IPS-15b (cell line): ENCODE data around the gene TRAPPC5.

ENCODE experiments used
- H3K27me3 ChIP-seq: one replicate; pipeline ENCODE4 v1.6.1; 2013; ENCODE audit warnings: low read length; ENCODE audit not compliant: control insufficient read depth, insufficient read depth
- H3K36me3 ChIP-seq: one replicate; pipeline ENCODE4 v1.6.1; 2013; ENCODE audit warnings: low read length; ENCODE audit not compliant: control insufficient read depth, insufficient read depth
- H3K4me1 ChIP-seq: one replicate; pipeline ENCODE4 v1.6.1; 2013; ENCODE audit warnings: mild to moderate bottlenecking, low read length; ENCODE audit not compliant: control insufficient read depth, insufficient read depth
- H3K4me3 ChIP-seq: one replicate; pipeline ENCODE4 v1.5.1; 2013; ENCODE audit warnings: low read depth, low read length
- H3K9ac ChIP-seq: one replicate; pipeline ENCODE4 v1.6.1; 2013; ENCODE audit warnings: low read depth, mild to moderate bottlenecking, low read length
- H3K9me3 ChIP-seq: one replicate; pipeline ENCODE4 v1.6.1; 2013; ENCODE audit warnings: mild to moderate bottlenecking, low read length; ENCODE audit not compliant: control insufficient read depth, insufficient read depth

The TRAPPC5 gene

GRCh38 chr19:7648265-7649014, 32.2 kb upstream of the TRAPPC5 start:
- H3K4me3 ChIP-seq: no peak overlapping the region
- H3K27me3 ChIP-seq: peaks cover 9% of the 10 kb centered on the region
- peaks cover 8% of the 10 kb centered on the region for H3K36me3 ChIP-seq
- H3K4me1 ChIP-seq: no peaks in the 10 kb centered on the region
- H3K9me3 ChIP-seq: no peaks in the 10 kb centered on the region
- no peak overlapping the region for H3K9ac ChIP-seq

GRCh38 chr19:7650148-7650547, 30.5 kb upstream of the TRAPPC5 start:
- Histone ChIP-seq H3K27me3 (peaks cover 12% of the 10 kb centered on the region), H3K9me3 (no peaks in the 10 kb centered on the region), H3K36me3 (peaks cover 5% of the 10 kb centered on the region), H3K9ac (no peak overlapping the region), H3K4me1 (no peaks in the 10 kb centered on the region), H3K4me3 (no peak overlapping the region)

GRCh38 chr19:7652061-7652641, 28.5 kb upstream of the TRAPPC5 start:
- H3K4me3 ChIP-seq: peak overlapping the region; percentile 26
- H3K4me1 ChIP-seq: no peaks in the 10 kb centered on the region
- no peak overlapping the region for H3K9ac ChIP-seq
- H3K36me3 ChIP-seq: no peaks in the 10 kb centered on the region
- no peaks in the 10 kb centered on the region for H3K9me3 ChIP-seq
- H3K27me3 ChIP-seq: peaks cover 12% of the 10 kb centered on the region

GRCh38 chr19:7654401-7654800, 26.2 kb upstream of the TRAPPC5 start:
- H3K9me3 ChIP-seq: no peaks in the 10 kb centered on the region
- H3K27me3 ChIP-seq: peaks cover 12% of the 10 kb centered on the region
- no peak overlapping the region for H3K4me3 ChIP-seq
- no peaks in the 10 kb centered on the region for H3K4me1 ChIP-seq
- no peak overlapping the region for H3K9ac ChIP-seq
- no peaks in the 10 kb centered on the region for H3K36me3 ChIP-seq

GRCh38 chr19:7655581-7655980, 25.1 kb upstream of the TRAPPC5 start:
- H3K4me1 ChIP-seq: no peaks in the 10 kb centered on the region
- H3K4me3 ChIP-seq: no peak overlapping the region
- no peaks in the 10 kb centered on the region for H3K9me3 ChIP-seq
- peaks cover 12% of the 10 kb centered on the region for H3K27me3 ChIP-seq
- H3K9ac ChIP-seq: no peak overlapping the region
- H3K36me3 ChIP-seq: no peaks in the 10 kb centered on the region

- no peak overlapping the region for H3K4me3 ChIP-seq
- H3K36me3 ChIP-seq: no peaks in the 10 kb centered on the region
- H3K27me3 ChIP-seq: peaks cover 8% of the 10 kb centered on the region
- no peaks in the 10 kb centered on the region for H3K4me1 ChIP-seq
- H3K9ac ChIP-seq: no peak overlapping the region
- H3K9me3 ChIP-seq: no peaks in the 10 kb centered on the region
Observed at GRCh38 chr19:7657131-7657751, 23.4 kb upstream of the TRAPPC5 start.

GRCh38 chr19:7658219-7658686, 22.4 kb upstream of the TRAPPC5 start:
- no peaks in the 10 kb centered on the region for H3K9me3 ChIP-seq
- peaks cover 2% of the 10 kb centered on the region for H3K27me3 ChIP-seq
- H3K4me3 ChIP-seq: no peak overlapping the region
- H3K4me1 ChIP-seq: no peaks in the 10 kb centered on the region
- no peaks in the 10 kb centered on the region for H3K36me3 ChIP-seq
- H3K9ac ChIP-seq: no peak overlapping the region

GRCh38 chr19:7661744-7662538, 18.7 kb upstream of the TRAPPC5 start:
- no peaks in the 10 kb centered on the region for H3K27me3 ChIP-seq
- H3K9me3 ChIP-seq: no peaks in the 10 kb centered on the region
- no peak overlapping the region for H3K4me3 ChIP-seq
- H3K4me1 ChIP-seq: no peaks in the 10 kb centered on the region
- H3K36me3 ChIP-seq: no peaks in the 10 kb centered on the region
- H3K9ac ChIP-seq: no peak overlapping the region

- Histone ChIP-seq H3K36me3 (no peaks in the 10 kb centered on the region), H3K4me1 (no peaks in the 10 kb centered on the region), H3K4me3 (no peak overlapping the region), H3K27me3 (no peaks in the 10 kb centered on the region), H3K9me3 (no peaks in the 10 kb centered on the region), H3K9ac (no peak overlapping the region)
Observed at GRCh38 chr19:7662657-7663056, 18.0 kb upstream of the TRAPPC5 start.

GRCh38 chr19:7663706-7664105, 16.9 kb upstream of the TRAPPC5 start:
- Histone ChIP-seq H3K36me3 (no peaks in the 10 kb centered on the region), H3K27me3 (peaks cover 2% of the 10 kb centered on the region), H3K9ac (no peak overlapping the region), H3K4me1 (no peaks in the 10 kb centered on the region), H3K9me3 (no peaks in the 10 kb centered on the region), H3K4me3 (no peak overlapping the region)

- peaks cover 13% of the 10 kb centered on the region for H3K27me3 ChIP-seq
- no peak overlapping the region for H3K4me3 ChIP-seq
- no peak overlapping the region for H3K9ac ChIP-seq
- no peaks in the 10 kb centered on the region for H3K36me3 ChIP-seq
- H3K4me1 ChIP-seq: peaks cover 2% of the 10 kb centered on the region
- H3K9me3 ChIP-seq: no peaks in the 10 kb centered on the region
Observed at GRCh38 chr19:7665076-7665475, 15.6 kb upstream of the TRAPPC5 start.
